Ishikawa (cell line): ENCODE results near the gene KCNC1.

Experiments
- CEBPB ChIP-seq: IDR thresholded peaks from 2 replicates; pipeline ENCODE4 v1.6.1; 2012
- CREB1 ChIP-seq: IDR thresholded peaks from 2 replicates; pipeline ENCODE4 v1.6.1; 2012; ENCODE audit warnings: low read depth
- EGR1 ChIP-seq: IDR thresholded peaks from 2 replicates; pipeline ENCODE4 v1.6.1; 2012
- EP300 ChIP-seq: IDR thresholded peaks from 2 replicates; pipeline ENCODE4 v1.6.1; 2012; ENCODE audit warnings: borderline replicate concordance
- FOXM1 ChIP-seq: IDR thresholded peaks from 2 replicates; pipeline ENCODE4 v1.6.1; 2012; ENCODE audit warnings: low read depth, borderline replicate concordance
- NFIC ChIP-seq: IDR thresholded peaks from 2 replicates; pipeline ENCODE4 v1.6.1; 2012
- RAD21 ChIP-seq: IDR thresholded peaks from 2 replicates; pipeline ENCODE4 v1.6.1; 2012; ENCODE audit warnings: low read depth
- REST ChIP-seq: IDR thresholded peaks from 2 replicates; pipeline ENCODE4 v1.6.1; 2012; ENCODE audit warnings: low read depth, mild to moderate bottlenecking
- TAF1 ChIP-seq: IDR thresholded peaks from 2 replicates; pipeline ENCODE4 v1.6.1; 2012; ENCODE audit warnings: low read depth, mild to moderate bottlenecking
- TCF12 ChIP-seq: IDR thresholded peaks from 2 replicates; pipeline ENCODE4 v1.6.1; 2012; ENCODE audit warnings: low read depth
- TEAD4 ChIP-seq: IDR thresholded peaks from 2 replicates; pipeline ENCODE4 v1.6.1; 2012
- YY1 ChIP-seq: IDR thresholded peaks from 2 replicates; pipeline ENCODE4 v1.6.1; 2012; ENCODE audit warnings: low read depth
- ZBTB7A ChIP-seq: IDR thresholded peaks from 2 replicates; pipeline ENCODE4 v1.6.1; 2012; ENCODE audit warnings: low read depth
- TF ChIP-seq, protein P1 (sequence below): IDR thresholded peaks from 2 replicates; pipeline ENCODE4 v1.6.1; 2012
- TF ChIP-seq, protein P2 (sequence below): IDR thresholded peaks from 2 replicates; pipeline ENCODE4 v1.6.1; 2012

Gene KCNC1

GRCh38 chr11:17734418-17734911 is at the start of gene KCNC1:
Gene KCNC1 (plus strand): TSS chr11:17734781. CDS start chr11:17736003, 1,222 bp downstream.
- no peak for TF ChIP-seq EP300
- TF ChIP-seq, protein P1, sequence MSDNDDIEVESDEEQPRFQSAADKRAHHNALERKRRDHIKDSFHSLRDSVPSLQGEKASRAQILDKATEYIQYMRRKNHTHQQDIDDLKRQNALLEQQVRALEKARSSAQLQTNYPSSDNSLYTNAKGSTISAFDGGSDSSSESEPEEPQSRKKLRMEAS: 0 out of 2 replicates have a peak, but pooled peaks have one; percentile 15
- 0 out of 2 replicates have a peak, but pooled peaks have one; percentile 26 for TF ChIP-seq EGR1
- peak; percentile 66 for TF ChIP-seq ZBTB7A

- TF ChIP-seq TAF1 (no peak), TEAD4 (no peak), FOXM1 (no peak), TCF12 (no peak), YY1 (no peak), CEBPB (no peak), EP300 (no peak), NFIC (no peak)
- TF ChIP-seq, protein P1: no peak
- TF ChIP-seq, protein P2, sequence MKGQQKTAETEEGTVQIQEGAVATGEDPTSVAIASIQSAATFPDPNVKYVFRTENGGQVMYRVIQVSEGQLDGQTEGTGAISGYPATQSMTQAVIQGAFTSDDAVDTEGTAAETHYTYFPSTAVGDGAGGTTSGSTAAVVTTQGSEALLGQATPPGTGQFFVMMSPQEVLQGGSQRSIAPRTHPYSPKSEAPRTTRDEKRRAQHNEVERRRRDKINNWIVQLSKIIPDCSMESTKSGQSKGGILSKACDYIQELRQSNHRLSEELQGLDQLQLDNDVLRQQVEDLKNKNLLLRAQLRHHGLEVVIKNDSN: no peak
Observed at GRCh38 chr11:17686231-17686980, 48.2 kb upstream of the KCNC1 start.

GRCh38 chr11:17687946-17688670 is 46.5 kb upstream of the KCNC1 start:
- TF ChIP-seq, protein P2: no peak
- TF ChIP-seq EGR1 (no peak), FOXM1 (no peak), TCF12 (no peak), REST (no peak), TEAD4 (no peak), NFIC (no peak), RAD21 (no peak), TAF1 (no peak), YY1 (no peak), ZBTB7A (no peak), CREB1 (no peak), CEBPB (no peak), EP300 (no peak)
- TF ChIP-seq, protein P1: no peak

GRCh38 chr11:17691550-17691949 is 43.0 kb upstream of the KCNC1 start:
- TF ChIP-seq TAF1: no peak
- TF ChIP-seq TEAD4: no peak
- TF ChIP-seq EGR1: no peak

- TF ChIP-seq CREB1 (no peak), RAD21 (no peak), TAF1 (no peak), EP300 (no peak), FOXM1 (no peak), CEBPB (no peak), TCF12 (no peak), ZBTB7A (no peak), TEAD4 (no peak), YY1 (no peak), EGR1 (no peak), NFIC (no peak), REST (no peak)
- TF ChIP-seq, protein P2: no peak
- TF ChIP-seq, protein P1: no peak
Observed at GRCh38 chr11:17691976-17692375, 42.6 kb upstream of the KCNC1 start.
